ENCODE data around the gene CDC42BPG.

DNA sequence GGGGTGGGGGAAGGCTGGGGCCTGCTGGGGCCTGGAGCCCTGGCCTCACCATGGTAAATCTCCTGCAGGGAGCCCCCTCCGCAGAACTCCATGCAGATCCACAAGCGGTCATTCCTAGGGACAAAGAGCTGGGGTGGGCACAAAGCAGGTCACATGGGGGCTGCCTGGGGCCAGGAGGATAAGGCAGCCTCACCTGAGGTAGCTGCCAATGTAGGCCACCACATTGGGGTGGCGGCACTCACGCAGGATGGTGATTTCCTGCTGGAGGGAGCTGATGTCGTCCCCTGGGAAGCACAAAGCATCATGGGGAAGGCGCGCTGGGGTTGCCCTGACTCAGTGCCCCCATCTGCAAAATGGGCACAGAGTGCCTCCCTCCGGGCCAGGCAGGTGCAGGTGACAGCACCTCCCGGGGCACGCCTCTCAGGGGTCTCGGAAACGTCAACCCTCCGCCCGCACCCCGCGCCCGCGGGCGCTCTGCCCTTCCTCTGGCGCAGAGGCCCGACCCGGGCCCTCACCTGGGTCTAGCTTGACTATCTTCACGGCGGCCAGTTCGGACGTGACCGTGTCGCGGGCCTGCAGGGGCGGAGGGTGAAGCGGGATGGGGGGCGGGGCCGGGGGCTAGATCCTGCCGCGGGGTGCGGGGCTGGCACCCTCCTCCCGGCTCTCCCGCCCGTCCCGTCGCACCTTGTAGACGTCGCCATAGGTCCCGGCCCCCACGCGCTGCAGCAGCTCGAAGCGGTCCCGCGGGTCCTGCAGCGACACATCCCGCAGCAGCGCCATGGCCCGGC, 41.9 kb downstream of the CDC42BPG start:
- TF ChIP-seq, protein P1, sequence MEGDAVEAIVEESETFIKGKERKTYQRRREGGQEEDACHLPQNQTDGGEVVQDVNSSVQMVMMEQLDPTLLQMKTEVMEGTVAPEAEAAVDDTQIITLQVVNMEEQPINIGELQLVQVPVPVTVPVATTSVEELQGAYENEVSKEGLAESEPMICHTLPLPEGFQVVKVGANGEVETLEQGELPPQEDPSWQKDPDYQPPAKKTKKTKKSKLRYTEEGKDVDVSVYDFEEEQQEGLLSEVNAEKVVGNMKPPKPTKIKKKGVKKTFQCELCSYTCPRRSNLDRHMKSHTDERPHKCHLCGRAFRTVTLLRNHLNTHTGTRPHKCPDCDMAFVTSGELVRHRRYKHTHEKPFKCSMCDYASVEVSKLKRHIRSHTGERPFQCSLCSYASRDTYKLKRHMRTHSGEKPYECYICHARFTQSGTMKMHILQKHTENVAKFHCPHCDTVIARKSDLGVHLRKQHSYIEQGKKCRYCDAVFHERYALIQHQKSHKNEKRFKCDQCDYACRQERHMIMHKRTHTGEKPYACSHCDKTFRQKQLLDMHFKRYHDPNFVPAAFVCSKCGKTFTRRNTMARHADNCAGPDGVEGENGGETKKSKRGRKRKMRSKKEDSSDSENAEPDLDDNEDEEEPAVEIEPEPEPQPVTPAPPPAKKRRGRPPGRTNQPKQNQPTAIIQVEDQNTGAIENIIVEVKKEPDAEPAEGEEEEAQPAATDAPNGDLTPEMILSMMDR (IDR thresholded peaks at IDR 0.05) = no peak
- TF ChIP-seq POLR2A (IDR thresholded peaks at IDR 0.05) = no peak
- TF ChIP-seq POLR2AphosphoS5 (IDR thresholded peaks at IDR 0.05) = no peak

Measured in breast epithelium (tissue), 3 donors.